ENCODE data around the gene IPCEF1.

The IPCEF1 gene

DNA sequence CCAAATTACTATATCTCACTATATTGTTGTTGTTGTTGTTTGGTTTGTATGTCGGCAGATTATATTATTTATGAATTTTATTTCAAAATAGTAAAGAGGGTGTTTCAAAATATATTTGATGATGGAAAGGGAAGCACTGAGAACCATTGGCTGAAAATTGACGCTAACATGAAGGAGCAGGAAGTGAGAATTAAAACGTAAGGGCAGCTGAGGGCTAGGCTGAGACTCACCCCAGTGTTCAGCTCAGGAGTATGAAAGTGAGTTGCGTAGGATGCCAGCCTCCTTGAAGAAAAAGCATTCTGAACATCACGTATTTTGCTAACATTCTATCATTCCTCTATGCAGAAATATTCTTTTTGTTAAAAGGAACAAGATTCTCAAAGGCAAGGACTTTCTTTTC is 10.7 kb upstream of the IPCEF1 start:
- DNase-seq (ENCODE audit: low read depth in 1 of 2, low spot score in 1 of 2), result no peak
- no peak for TF ChIP-seq JUND (IDR thresholded peaks at IDR 0.05; ENCODE audit: low read depth)
- in situ Hi-C loops (cut with HindIII; ENCODE audit: low pct_unique_long_range_greater_than_20kb, low sequenced_read_pairs), result no loop called here

DNA sequence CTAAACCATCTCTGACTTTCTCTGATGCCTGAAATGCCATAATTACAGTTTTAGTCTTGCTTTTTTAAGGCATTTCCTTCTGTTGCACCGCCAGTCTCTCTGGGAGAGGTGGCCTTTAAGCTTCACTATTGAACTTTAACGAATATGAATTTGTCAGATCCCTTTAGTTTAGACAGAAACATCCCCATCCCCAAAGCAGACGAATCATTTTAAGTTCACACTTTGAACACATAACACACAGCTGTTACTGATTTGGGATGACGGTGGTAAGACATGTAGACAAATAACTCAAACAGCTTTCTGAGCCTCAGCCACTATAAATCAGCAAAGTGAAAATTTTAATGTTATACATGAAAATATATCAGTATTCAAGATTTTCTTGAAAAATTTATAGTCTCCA is 7.2 kb upstream of the IPCEF1 start:
- no peak for TF ChIP-seq JUND (IDR thresholded peaks at IDR 0.05; ENCODE audit: low read depth)
- in situ Hi-C loops (cut with HindIII; ENCODE audit: low pct_unique_long_range_greater_than_20kb, low sequenced_read_pairs), result no loop called here
- DNase-seq (ENCODE audit: low read depth in 1 of 2, low spot score in 1 of 2), result no peak

DNA sequence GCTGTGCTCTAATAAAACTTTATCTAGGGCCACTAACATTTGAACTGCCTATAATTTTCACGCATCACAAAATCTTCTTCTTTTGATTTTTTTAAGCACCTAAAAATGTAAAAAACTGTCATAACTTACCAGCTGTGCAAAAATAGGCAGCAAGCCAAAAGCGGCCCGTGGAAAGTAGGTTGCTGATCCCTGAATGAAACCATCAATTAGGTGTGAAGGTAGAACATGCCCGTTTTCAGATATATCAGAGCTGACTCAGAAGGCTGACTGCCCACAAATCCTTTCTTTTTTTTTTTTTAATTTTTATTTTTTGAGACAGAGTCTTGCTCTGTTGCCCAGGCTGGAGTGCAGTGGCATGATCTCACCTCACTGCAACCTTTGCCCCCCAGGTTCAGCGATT is 4.9 kb upstream of the IPCEF1 start:
- in situ Hi-C loops (cut with HindIII; ENCODE audit: low pct_unique_long_range_greater_than_20kb, low sequenced_read_pairs), result no loop called here
- no peak for TF ChIP-seq JUND (IDR thresholded peaks at IDR 0.05; ENCODE audit: low read depth)
- no peak for DNase-seq (ENCODE audit: low read depth in 1 of 2, low spot score in 1 of 2)

DNA sequence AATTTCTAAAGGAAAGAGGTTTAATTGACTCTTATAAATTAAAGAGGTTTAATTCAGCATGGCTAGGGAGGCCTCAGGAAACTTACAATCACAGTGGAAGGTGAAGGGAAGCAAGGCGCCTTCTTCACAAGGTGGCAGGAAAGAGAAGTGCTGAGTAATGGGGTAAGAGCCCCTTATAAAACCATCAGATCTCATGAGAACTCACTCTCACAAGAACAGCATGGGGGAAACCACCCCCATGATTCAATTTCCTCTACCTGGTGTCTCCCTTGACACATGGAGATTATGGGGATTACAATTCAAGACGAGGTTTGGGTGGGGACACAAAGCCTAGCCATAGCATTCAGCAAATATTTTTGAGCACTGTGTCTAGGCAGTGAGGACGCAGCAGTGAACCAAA is 3.9 kb upstream of the IPCEF1 start:
- in situ Hi-C loops (cut with HindIII; ENCODE audit: low pct_unique_long_range_greater_than_20kb, low sequenced_read_pairs), result no loop called here
- DNase-seq (ENCODE audit: low read depth in 1 of 2, low spot score in 1 of 2), result no peak

DNA sequence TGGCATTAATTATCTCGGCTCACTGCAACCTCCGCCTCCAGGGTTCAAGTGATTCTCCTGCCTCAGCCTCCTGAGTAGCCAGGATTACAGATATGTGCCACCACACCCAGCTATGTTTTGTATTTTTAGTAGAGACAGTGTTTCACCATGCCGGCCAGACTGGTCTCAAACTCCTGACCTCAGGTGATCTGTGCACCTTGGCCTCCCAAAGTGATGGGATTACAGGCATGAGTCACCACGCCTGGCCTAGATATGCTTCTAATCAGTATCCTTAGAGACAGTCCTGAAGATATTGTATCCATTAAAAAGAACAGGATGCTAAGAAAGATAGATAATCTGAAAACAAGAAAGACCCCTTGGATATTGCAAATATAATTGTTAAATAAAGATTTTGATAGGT is 3.1 kb upstream of the IPCEF1 start:
- in situ Hi-C loops (cut with HindIII; ENCODE audit: low pct_unique_long_range_greater_than_20kb, low sequenced_read_pairs), result no loop called here
- TF ChIP-seq JUND (IDR thresholded peaks at IDR 0.05; ENCODE audit: low read depth), result no peak
- DNase-seq (ENCODE audit: low read depth in 1 of 2, low spot score in 1 of 2), result no peak

More for the DNA sequence above, 3.9 kb upstream of the IPCEF1 start:
- TF ChIP-seq JUND (IDR thresholded peaks at IDR 0.05; ENCODE audit: low read depth), result no peak

DNA sequence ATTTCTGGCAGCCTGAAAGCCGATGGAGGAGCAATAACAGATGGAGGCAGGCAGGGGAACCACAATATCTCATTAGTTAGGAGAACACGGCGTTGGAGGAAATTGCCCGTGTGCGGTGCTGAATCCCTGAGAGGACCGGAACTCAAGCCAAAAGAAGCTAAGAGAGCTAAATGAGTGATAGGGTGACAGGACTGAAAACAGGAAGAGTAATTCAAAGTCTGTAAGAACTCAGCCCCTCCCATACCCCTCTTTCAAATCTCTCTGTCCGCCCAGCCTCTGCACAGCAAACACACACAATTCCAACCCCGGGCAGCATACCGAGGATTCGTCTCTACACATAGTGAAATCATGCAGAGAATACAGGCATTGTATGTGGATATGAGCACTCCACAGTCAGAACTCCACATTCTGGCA is 2.6 kb upstream of the IPCEF1 start:
- peak in 1 of 2 experiments; percentile 5 for DNase-seq (ENCODE audit: low read depth in 1 of 2, low spot score in 1 of 2)
- TF ChIP-seq JUND (IDR thresholded peaks at IDR 0.05; ENCODE audit: low read depth), result no peak
- in situ Hi-C loops (cut with HindIII; ENCODE audit: low pct_unique_long_range_greater_than_20kb, low sequenced_read_pairs), result no loop called here

DNA sequence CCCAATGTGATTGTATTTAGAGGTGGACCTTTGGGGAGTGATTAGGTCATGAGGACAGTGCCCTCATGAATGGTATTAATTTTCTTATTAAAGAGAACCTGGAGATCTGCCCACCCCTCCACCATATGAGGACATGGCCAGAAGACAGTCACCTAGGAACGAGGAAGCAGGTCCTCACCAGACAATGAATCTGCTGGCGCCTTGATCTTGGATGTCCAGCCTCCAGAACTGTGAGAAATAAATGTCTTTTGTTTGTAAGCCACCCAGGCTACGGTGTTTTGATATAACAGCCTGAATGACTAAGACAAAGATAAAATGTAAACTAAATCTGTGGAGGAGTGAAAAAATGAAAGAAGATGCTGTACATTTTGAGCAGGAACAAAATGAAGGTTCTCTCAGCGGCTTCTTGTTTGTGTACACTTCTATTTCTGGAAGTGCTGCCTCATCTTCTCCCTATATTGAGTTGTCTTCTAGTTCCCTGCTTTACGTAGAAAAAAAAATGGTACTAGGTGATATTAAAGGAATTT is 1.5 kb upstream of the IPCEF1 start:
- TF ChIP-seq JUND (IDR thresholded peaks at IDR 0.05; ENCODE audit: low read depth), result no peak
- in situ Hi-C loops (cut with HindIII; ENCODE audit: low pct_unique_long_range_greater_than_20kb, low sequenced_read_pairs), result no loop called here
- DNase-seq (ENCODE audit: low read depth in 1 of 2, low spot score in 1 of 2), result no peak

DNA sequence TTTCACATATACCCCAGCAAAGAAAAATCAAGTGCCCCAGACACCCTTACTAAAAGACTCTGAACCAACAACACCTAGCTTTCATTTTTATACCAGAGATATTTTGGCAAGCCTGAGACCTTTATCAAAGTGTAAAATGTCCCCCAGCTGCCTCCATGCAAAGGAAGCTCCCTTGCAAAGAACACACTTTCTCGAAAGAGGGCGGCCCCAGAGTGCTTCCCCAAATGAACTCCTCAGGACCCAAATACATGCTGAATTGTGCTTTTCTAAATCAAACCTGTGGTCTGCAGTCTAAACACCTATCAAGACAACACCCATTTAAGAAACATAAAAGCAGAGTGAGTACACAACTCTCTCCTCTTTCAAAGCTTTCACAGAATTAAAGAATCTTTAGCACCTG is 490 bp downstream of the IPCEF1 start:
- TF ChIP-seq JUND (IDR thresholded peaks at IDR 0.05; ENCODE audit: low read depth), result no peak
- in situ Hi-C loops (cut with HindIII; ENCODE audit: low pct_unique_long_range_greater_than_20kb, low sequenced_read_pairs), result no loop called here
- DNase-seq (ENCODE audit: low read depth in 1 of 2, low spot score in 1 of 2), result no peak

DNA sequence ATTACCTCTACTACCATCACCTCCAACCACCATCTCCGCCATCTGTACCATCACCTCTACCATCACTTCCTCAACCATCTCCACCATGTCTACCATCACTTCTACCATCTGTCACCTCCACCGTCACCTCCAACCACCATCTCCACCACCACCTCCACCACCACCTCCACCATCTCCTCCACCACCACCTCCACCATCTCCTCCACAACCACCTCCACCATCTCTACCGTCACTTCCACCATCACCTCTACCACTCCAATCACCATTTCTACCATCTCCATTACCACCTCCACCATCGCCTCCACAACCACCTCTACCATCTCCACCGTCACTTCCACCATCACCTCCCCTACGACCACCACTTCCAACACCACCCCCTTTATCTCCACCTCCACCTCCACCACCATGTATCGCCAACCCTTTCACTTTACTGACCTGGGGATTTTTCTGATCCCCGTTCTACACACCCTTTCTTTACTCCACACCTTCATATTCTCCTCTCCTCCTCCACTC is 2.3 kb downstream of the IPCEF1 start:
- TF ChIP-seq JUND (IDR thresholded peaks at IDR 0.05; ENCODE audit: low read depth), result no peak
- DNase-seq (ENCODE audit: low read depth in 1 of 2, low spot score in 1 of 2), result no peak
- in situ Hi-C loops (cut with HindIII; ENCODE audit: low pct_unique_long_range_greater_than_20kb, low sequenced_read_pairs), result no loop called here

DNA sequence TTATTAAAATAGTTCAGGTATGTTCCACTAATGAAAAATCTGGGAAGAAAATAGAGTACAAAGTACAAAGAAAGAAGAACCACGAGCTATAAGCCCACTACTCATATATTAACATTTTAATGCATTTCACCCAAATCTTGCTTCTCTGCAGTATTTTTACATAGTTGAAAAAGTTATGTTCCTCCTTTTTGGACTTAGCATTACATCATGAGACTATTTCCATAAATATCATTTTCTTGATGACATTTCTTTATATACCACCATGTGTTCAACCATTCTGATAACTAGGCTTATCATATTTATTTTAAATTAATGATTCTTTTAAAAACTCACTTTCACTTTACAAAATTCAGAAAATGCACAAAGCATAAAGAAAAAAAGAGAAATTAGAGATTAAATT is 3.0 kb downstream of the IPCEF1 start:
- DNase-seq (ENCODE audit: low read depth in 1 of 2, low spot score in 1 of 2), result no peak
- TF ChIP-seq JUND (IDR thresholded peaks at IDR 0.05; ENCODE audit: low read depth), result no peak
- in situ Hi-C loops (cut with HindIII; ENCODE audit: low pct_unique_long_range_greater_than_20kb, low sequenced_read_pairs), result no loop called here

DNA sequence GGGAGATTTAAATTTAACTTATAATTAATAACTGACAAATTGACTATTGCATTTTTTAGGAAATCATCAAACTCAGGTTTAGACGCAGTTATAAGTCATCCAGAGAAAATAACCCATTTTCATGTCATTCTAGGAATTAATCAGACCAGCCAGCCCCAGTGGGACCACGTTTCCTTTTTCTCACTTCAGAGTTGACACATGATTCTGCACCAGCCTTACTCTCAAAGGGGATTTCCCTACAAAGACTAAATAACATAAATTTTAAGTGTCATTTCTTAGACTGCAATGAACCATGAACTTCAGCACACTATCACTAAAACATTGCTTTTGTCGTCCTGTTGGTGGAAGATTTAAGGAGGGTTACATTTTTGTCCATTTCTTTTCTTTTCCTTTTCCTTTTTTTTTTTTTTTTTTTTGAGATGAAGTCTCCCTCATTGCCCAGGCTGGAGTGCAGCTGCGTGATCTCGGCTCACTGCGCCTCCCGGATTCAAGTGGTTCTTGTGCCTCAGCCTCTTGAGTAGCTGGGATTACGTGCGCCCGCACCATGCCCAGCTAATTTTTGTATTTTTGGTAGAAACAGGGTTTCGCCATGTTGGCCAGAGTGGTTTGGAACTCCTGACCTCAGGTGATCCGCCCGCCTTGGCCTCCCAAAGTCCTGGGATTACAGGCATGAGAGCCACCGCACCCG is 3.6 kb downstream of the IPCEF1 start:
- no peak for TF ChIP-seq JUND (IDR thresholded peaks at IDR 0.05; ENCODE audit: low read depth)
- in situ Hi-C loops (cut with HindIII; ENCODE audit: low pct_unique_long_range_greater_than_20kb, low sequenced_read_pairs), result no loop called here
- no peak for DNase-seq (ENCODE audit: low read depth in 1 of 2, low spot score in 1 of 2)

DNA sequence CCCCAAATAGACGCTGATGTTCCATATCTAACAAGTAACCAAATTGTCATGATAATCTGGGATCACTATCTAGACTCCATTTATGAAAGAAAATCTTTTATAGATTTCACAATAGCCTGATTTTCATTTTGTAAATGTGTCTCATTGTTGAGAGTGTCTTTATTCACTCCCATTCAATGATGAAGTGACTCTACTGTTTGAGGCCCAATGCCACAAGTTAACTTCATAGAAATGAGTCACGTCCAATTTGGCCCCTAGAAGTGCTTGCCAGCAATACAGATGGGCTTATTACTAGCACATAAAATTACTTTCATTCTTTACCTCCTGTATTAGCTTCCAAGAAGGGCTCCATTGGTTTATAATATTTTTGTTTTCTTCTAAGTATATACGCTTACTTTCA is 6.3 kb downstream of the IPCEF1 start:
- no peak for DNase-seq (ENCODE audit: low read depth in 1 of 2, low spot score in 1 of 2)
- in situ Hi-C loops (cut with HindIII; ENCODE audit: low pct_unique_long_range_greater_than_20kb, low sequenced_read_pairs), result no loop called here
- TF ChIP-seq JUND (IDR thresholded peaks at IDR 0.05; ENCODE audit: low read depth), result no peak

DNA sequence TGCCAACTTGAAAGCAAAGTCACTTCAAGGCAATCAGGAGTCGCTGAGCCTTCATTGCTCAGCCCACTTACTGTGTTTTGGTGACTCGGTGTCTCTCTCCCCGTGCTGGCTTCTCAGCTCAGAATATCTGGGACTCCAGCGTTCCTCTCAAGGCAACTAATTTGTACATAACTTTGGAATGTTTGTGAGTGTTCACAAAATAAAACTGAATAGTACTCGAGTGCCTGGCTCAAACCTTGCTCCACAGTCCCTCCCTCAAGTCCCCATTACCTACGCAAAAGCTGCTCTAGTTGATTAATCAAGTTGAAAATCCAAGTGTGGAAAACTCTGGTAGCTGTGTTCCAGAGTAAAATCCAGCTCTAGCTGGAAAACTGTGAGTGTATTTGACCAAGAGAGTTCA is 8.6 kb downstream of the IPCEF1 start:
- no peak for TF ChIP-seq JUND (IDR thresholded peaks at IDR 0.05; ENCODE audit: low read depth)
- in situ Hi-C loops (cut with HindIII; ENCODE audit: low pct_unique_long_range_greater_than_20kb, low sequenced_read_pairs), result no loop called here
- no peak for DNase-seq (ENCODE audit: low read depth in 1 of 2, low spot score in 1 of 2)

DNA sequence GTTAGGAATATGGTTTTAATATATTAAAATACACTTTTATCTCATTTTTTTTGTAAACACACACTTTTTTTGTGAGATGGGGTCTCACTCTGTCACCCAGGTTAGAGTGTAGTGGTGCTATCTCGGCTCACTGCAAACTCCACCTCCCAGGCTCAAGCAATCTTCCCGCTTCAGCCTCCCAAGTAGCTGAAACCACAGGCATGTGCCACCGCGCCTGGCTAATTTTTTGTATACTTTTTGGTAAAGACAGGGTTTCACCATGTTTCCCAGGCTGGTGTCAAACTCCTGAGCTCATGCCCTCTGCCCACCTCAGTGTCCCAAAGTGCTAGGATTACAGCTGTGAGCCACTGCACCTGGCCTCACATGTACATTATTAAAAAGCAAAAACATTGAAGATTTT is 10.8 kb downstream of the IPCEF1 start:
- in situ Hi-C loops (cut with HindIII; ENCODE audit: low pct_unique_long_range_greater_than_20kb, low sequenced_read_pairs), result no loop called here
- no peak for DNase-seq (ENCODE audit: low read depth in 1 of 2, low spot score in 1 of 2)
- no peak for TF ChIP-seq JUND (IDR thresholded peaks at IDR 0.05; ENCODE audit: low read depth)
